Activated T-helper 17 cell treated with anti-CD3 and anti-CD28 coated beads, Interleukin-2, amount 50 U/mL, for 72 hours (primary cell): Measurements from ENCODE around the gene NCK1. TPM values are rescaled to one million over a fixed set of nuclear protein-coding genes. Genes with fewer than 3 reads are reported as not detected.

Experiments used
- ATAC-seq: fragments of 150-1000 bp; cut with Tn5 transposase; replicated peaks from 2 replicates; pipeline ENCODE4 v1.10.0; 2021; ENCODE audit warnings: mild to moderate bottlenecking, moderate library complexity
- H3K27ac Mint-ChIP-seq: one replicate; pipeline ENCODE4 v1.8.0; 2022; ENCODE audit warnings: mixed read lengths
- H3K27me3 Mint-ChIP-seq: one replicate; pipeline ENCODE4 v1.8.0; 2022; ENCODE audit warnings: mixed read lengths
- H3K36me3 Mint-ChIP-seq: one replicate; pipeline ENCODE4 v1.8.0; 2022; ENCODE audit warnings: low read depth, mild to moderate bottlenecking, mixed read lengths
- H3K4me1 Mint-ChIP-seq: one replicate; pipeline ENCODE4 v1.8.0; 2022; ENCODE audit warnings: mixed read lengths
- H3K4me3 Mint-ChIP-seq: one replicate; pipeline ENCODE4 v1.8.0; 2022; ENCODE audit warnings: mild to moderate bottlenecking, mixed read lengths
- H3K9me3 Mint-ChIP-seq: one replicate; pipeline ENCODE4 v1.8.0; 2022; ENCODE audit warnings: mixed read lengths
- total RNA-seq, 2 donors: library from RNA; stranded (reverse); gene quantifications; one replicate each; pipeline ENCODE4 v1.2.3, GENCODE V29; 2022

Gene NCK1
- 10 to 100 TPM; 37.5 to 41.6 TPM for total RNA-seq

GRCh38 chr3:136861890-136862616 is at the start of gene NCK1:
Gene NCK1 (plus strand): TSS chr3:136862208. CDS start chr3:136928002, 65,794 bp downstream.
- ATAC-seq, result peak; percentile 98
- H3K4me3 Mint-ChIP-seq, result peak within 1 kb of the TSS; percentile 99
- peak within 1 kb of the TSS; percentile 95 for H3K27ac Mint-ChIP-seq
- peaks cover 24% of the 10 kb centered on the region for H3K4me1 Mint-ChIP-seq
- peaks cover 43% of the 10 kb centered on the region for H3K36me3 Mint-ChIP-seq
- no peaks in the 10 kb centered on the region for H3K9me3 Mint-ChIP-seq
- H3K27me3 Mint-ChIP-seq, result no peaks in the 10 kb centered on the region

- no peaks in the 10 kb centered on the region for H3K9me3 Mint-ChIP-seq
- ATAC-seq, result no peak
- peak overlapping the region; percentile 96 for H3K4me3 Mint-ChIP-seq
- H3K27ac Mint-ChIP-seq, result no peak overlapping the region
- peaks cover 12% of the 10 kb centered on the region for H3K27me3 Mint-ChIP-seq
- peaks cover 7% of the 10 kb centered on the region for H3K36me3 Mint-ChIP-seq
- peaks cover 6% of the 10 kb centered on the region for H3K4me1 Mint-ChIP-seq
Measured at GRCh38 chr3:136817448-136817847, 44.6 kb upstream of the NCK1 start.

DNA sequence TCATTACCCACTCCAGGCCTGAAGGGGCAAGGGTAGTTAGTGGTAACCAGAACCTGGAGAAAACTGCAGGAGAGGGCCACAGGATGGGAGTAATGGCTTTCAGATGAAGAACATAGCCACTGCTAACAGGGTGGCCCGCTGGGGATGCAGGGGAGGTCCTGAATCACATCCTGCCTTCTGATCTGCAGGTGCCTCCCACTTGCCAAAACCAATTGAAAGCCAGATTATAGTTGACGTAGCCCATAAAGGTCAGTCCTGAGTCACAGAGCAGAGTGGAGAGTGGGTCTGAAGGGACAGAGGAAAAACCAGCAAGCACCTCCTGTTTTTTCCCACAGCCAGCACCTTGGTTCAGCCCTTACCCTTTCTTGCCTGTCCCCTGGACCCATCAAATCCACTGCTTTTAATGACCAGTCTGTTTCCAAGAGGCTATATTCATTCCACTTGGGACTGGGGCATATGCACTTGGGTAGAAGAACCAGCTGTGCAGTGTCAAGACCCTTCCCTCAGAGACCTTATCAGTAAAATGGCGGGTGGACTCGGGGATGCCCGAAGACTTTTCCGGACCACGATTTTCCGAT is 43.7 kb upstream of the NCK1 start:
- Mint-ChIP-seq H3K36me3 (peaks cover 7% of the 10 kb centered on the region), H3K27me3 (peaks cover 17% of the 10 kb centered on the region), H3K4me3 (peak overlapping the region; percentile 96), H3K9me3 (peaks cover 3% of the 10 kb centered on the region), H3K4me1 (peaks cover 6% of the 10 kb centered on the region), H3K27ac (peak overlapping the region; percentile 79)
- ATAC-seq, result peak; percentile 93

DNA sequence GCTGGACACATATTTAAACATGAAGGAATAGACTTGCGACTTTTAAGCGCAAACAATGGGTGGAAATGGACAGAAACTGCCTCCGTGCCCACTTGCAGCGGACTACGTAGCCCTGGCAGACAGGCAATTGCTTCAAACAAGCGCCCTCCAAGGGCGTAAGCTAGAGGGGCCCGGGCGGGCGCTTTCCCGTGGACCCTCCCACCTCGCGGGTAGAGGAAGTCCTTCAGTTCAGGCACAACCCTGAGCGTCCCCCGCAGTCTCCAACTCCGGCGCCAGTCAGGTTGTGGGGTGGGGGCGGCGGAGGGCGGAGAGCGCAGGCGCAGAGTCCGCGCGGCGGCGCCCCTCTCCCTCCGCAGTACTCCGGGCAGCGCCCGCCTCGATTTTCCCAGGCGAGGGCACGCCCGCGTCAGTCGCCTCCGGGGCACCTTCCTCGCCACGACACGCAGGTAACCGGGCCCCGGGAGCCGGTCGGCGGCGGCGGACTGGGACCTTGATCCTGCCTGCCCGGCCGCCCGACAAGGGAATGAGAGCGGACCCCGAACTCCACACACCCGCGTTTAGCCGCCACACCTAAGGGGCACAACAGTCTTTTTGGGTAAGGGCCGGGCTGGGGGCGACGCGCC is 43.1 kb upstream of the NCK1 start, which contains the start of gene SLC35G2:
Gene SLC35G2 (plus strand): TSS at position 358 of the 623 bp plus-strand sequence. CDS start 35,335 bp downstream, outside the sequence.
- Mint-ChIP-seq H3K27me3 (peaks cover 17% of the 10 kb centered on the region), H3K27ac (peak within 1 kb of the TSS; percentile 79)
- ATAC-seq, result peak; percentile 54

DNA sequence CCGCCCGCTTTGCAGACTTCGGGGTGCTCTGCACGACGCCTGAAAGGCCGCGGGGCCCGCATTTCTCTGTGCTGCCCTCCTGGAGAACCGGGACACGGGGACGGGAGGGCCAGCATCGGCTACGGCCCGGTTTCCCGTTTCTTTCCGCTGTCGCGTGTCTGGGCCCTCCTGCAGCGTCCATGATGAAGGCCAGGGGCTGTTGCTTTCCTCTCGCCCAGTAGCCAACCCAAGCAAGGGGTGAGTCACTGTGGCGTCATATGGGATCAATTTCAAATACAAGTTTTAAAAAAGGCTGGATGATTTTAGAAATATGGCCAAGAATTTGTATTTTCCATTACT is 42.6 kb upstream of the NCK1 start:
- H3K27me3 Mint-ChIP-seq, result peaks cover 19% of the 10 kb centered on the region
- H3K36me3 Mint-ChIP-seq, result peaks cover 7% of the 10 kb centered on the region
- peaks cover 6% of the 10 kb centered on the region for H3K4me1 Mint-ChIP-seq
- peaks cover 3% of the 10 kb centered on the region for H3K9me3 Mint-ChIP-seq
- peak overlapping the region; percentile 96 for H3K4me3 Mint-ChIP-seq
- peak; percentile 69 for ATAC-seq
- peak overlapping the region; percentile 76 for H3K27ac Mint-ChIP-seq

More for the DNA sequence above, 43.1 kb upstream of the NCK1 start, which contains the start of gene SLC35G2:
- H3K9me3 Mint-ChIP-seq, result peaks cover 3% of the 10 kb centered on the region
- H3K4me1 Mint-ChIP-seq, result peaks cover 6% of the 10 kb centered on the region
- peak within 1 kb of the TSS; percentile 96 for H3K4me3 Mint-ChIP-seq
- peaks cover 7% of the 10 kb centered on the region for H3K36me3 Mint-ChIP-seq

DNA sequence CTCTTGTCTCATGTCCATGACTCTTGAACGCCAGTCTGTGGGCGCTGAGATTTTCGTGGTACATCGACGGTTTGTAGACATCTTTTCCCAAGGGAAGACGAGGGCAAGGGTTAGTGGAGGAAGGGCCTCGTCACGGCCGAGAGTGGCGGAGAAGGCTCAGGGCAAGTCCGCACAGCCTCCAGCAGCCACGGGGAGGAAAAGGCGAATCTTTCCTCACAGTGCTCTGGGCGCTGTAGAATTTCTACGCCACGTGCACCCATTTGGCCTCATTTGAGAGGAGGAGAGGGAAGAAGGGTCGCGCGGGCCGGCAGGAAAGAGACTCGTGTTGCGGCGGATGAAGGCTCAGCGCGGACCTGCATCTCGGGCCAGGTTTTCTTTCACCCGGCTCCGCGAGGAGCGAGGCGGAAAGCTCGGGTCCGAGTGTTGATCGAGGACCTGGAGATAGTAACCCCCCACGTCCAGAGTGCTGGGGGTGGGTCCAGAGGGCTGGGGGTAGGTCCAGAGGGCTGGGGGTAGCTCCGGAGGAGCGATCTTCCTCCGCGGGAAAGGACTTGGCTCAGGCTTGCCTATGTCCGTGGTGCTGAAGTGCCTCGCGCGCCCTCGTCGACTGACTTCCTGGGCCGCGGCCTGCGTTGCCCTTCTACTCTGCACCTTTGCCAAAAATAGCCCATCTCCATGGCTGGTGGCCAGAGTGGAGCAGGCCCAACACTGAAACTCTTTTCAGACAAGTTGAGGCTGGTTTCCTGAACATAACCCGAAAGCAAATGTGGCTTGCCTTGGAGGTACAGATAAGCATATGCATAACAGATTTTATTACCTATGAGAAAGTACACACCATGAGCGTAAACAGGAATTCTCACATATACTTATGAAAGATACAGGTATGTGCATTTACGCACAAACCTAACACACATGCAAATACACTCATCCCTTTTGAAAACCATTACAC is 42.0 kb upstream of the NCK1 start:
- Mint-ChIP-seq H3K4me3 (peak overlapping the region; percentile 96), H3K27ac (peak overlapping the region; percentile 76), H3K4me1 (peaks cover 6% of the 10 kb centered on the region)

DNA sequence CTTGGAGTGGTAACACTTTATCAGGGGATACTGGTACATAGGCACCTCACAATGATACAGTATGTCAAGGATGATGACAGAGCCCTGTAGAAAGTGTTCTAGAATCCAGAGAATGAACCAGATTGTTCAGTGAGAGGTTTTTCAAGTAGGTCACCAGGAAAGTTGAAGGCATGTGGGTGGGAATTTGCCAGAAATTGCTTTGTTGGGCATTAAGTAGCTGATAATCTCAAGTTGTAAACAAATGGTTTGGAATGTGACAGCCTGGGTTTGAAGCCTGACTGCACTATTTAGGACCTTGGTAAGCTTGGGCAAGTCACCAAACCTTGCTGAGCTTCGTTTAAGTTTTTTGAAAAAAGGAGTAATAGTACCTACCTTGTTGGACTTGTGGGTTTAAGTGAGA is 30.5 kb upstream of the NCK1 start:
- H3K36me3 Mint-ChIP-seq, result no peaks in the 10 kb centered on the region
- ATAC-seq, result no peak
- no peak overlapping the region for H3K4me3 Mint-ChIP-seq
- H3K27ac Mint-ChIP-seq, result no peak overlapping the region
- H3K9me3 Mint-ChIP-seq, result peaks cover 9% of the 10 kb centered on the region
- peaks cover 23% of the 10 kb centered on the region for H3K27me3 Mint-ChIP-seq
- peaks cover 5% of the 10 kb centered on the region for H3K4me1 Mint-ChIP-seq

More for the DNA sequence above, 42.0 kb upstream of the NCK1 start:
- H3K9me3 Mint-ChIP-seq, result peaks cover 3% of the 10 kb centered on the region
- H3K36me3 Mint-ChIP-seq, result peaks cover 7% of the 10 kb centered on the region
- peaks cover 20% of the 10 kb centered on the region for H3K27me3 Mint-ChIP-seq
- peak; percentile 13 for ATAC-seq

DNA sequence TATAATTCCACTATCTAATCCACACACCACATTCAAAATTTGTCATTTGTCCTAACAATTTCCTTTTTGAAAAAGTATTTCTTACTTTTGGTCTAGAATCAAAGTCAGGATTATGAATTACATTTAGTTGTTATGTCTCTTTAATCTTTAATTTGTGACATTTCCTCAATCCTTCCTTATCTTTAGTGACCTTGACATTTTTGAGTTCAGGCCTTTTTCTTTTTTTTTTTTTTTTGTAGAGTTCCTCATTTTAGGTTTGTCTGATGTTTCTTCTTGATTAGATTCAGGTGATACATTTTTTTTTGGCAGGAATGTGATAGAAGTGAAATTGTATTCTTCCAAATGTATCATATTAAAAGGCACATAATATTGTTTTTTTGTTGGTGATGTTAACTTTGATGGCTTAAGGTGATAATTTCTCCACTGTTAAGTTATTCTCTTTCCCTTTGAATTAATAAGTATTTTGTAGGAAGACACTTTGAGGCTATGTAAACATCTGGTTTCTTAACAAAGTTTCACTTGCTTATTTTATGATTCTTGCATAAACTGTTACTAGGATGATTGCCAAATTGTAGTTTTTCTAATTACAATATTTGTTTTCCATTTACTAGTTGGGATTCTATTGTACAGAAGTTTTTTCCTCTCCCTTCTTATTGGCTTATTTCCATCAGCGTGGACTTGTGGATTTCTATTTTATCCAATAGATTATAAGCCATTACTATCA is 26.8 kb upstream of the NCK1 start:
- Mint-ChIP-seq H3K4me3 (no peak overlapping the region), H3K4me1 (peaks cover 24% of the 10 kb centered on the region), H3K27me3 (peaks cover 14% of the 10 kb centered on the region), H3K36me3 (peaks cover 17% of the 10 kb centered on the region), H3K27ac (no peak overlapping the region), H3K9me3 (no peaks in the 10 kb centered on the region)
- ATAC-seq, result no peak

DNA sequence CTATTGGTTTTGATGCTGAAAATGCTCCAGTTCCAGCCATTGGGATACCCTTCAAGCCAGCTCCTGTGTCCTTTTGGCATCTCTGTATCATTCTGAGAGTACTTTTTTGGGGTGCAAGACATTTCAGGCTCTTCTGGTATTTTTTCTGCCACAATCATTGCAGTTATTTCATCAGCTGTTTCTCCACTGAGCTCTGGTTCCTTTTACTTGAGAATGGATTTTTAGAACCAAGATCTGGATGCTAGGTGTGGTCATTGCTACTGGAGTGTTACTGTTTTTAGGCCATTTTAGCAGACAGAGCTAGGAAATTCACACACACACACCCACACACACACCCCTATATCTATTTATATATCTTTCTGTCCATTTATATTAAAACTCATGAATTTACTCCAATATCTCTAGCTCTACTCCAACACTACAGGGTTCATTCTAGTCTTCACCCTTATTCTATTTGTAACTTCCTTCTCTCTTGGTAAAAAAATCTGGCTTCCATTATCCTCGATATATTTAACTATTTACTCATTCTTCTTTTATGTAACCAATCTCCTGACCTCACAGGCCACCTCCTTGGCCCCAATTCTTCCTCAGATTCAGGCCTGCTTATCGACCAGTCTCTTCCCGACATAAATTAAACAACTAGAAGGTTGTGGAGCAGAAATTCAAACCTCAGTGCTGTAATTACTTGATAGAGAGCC is 26.0 kb upstream of the NCK1 start:
- Mint-ChIP-seq H3K9me3 (no peaks in the 10 kb centered on the region), H3K27me3 (peaks cover 9% of the 10 kb centered on the region)
- ATAC-seq, result no peak

GRCh38 chr3:136836511-136837156 is 25.4 kb upstream of the NCK1 start:
- H3K27ac Mint-ChIP-seq, result no peak overlapping the region
- no peak for ATAC-seq
- H3K36me3 Mint-ChIP-seq, result peaks cover 17% of the 10 kb centered on the region
- no peak overlapping the region for H3K4me3 Mint-ChIP-seq
- peaks cover 3% of the 10 kb centered on the region for H3K27me3 Mint-ChIP-seq
- no peaks in the 10 kb centered on the region for H3K9me3 Mint-ChIP-seq
- H3K4me1 Mint-ChIP-seq, result peaks cover 19% of the 10 kb centered on the region

More for the DNA sequence above, 26.0 kb upstream of the NCK1 start:
- Mint-ChIP-seq H3K4me3 (no peak overlapping the region), H3K36me3 (peaks cover 17% of the 10 kb centered on the region), H3K4me1 (peaks cover 19% of the 10 kb centered on the region), H3K27ac (no peak overlapping the region)

DNA sequence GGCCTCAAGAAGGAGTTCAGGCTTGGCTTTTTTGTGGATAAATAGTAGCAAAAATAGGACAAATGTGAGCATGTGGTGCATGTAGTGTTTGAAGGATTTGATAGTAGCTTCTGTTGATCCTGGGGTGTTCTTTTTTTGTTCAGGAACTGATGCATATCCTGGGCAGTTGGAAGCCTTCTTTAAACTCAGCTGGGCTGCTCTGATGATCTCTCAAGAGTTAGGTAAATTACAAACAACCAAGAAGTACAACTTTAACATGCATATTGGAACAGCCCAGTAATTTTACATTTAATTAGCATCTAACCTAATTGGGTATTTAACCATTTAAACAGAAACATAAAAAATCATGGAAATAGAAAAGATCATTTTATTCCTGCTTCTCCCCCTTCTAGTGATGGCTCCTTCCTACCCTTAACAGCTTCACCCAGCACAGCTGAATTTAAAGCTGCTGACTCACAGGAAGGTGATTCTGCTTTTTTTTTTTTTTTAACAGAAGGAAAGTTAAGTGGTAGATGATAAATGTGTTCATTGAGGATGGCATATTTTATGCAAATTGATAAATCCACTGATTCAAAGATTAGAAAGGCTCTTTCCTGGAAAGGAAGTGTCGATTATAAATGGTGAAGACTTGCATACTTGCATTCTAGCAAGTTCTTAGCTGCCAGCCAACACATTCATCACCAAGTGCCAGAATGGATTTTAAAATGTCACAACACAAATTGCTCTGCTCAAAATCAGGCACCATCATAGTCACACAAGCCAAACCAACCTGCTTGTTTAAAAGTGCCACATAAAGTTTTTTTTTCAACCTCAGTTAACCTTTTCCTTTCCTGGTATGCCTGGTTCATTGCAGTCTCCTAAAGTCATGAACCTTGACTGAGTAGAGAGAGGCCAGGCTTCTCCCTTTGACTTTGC is 23.1 kb upstream of the NCK1 start:
- Mint-ChIP-seq H3K4me1 (peaks cover 19% of the 10 kb centered on the region), H3K9me3 (no peaks in the 10 kb centered on the region), H3K4me3 (no peak overlapping the region), H3K36me3 (peaks cover 36% of the 10 kb centered on the region), H3K27me3 (no peaks in the 10 kb centered on the region), H3K27ac (peak overlapping the region; percentile 31)
- ATAC-seq, result peak; percentile 81

- H3K4me3 Mint-ChIP-seq, result no peak overlapping the region
- peaks cover 40% of the 10 kb centered on the region for H3K36me3 Mint-ChIP-seq
- H3K27ac Mint-ChIP-seq, result peak overlapping the region; percentile 31
- peaks cover 19% of the 10 kb centered on the region for H3K4me1 Mint-ChIP-seq
- H3K9me3 Mint-ChIP-seq, result no peaks in the 10 kb centered on the region
- no peak for ATAC-seq
- no peaks in the 10 kb centered on the region for H3K27me3 Mint-ChIP-seq
Measured at GRCh38 chr3:136839556-136839931, 22.5 kb upstream of the NCK1 start.
